ENCODE results near the gene S100P.
"Not testable (repeated sequence)": the region's sequence is repeated elsewhere in the genome, so short reads cannot be mapped to it uniquely, and the experiment has no call there.

Gene S100P

DNA sequence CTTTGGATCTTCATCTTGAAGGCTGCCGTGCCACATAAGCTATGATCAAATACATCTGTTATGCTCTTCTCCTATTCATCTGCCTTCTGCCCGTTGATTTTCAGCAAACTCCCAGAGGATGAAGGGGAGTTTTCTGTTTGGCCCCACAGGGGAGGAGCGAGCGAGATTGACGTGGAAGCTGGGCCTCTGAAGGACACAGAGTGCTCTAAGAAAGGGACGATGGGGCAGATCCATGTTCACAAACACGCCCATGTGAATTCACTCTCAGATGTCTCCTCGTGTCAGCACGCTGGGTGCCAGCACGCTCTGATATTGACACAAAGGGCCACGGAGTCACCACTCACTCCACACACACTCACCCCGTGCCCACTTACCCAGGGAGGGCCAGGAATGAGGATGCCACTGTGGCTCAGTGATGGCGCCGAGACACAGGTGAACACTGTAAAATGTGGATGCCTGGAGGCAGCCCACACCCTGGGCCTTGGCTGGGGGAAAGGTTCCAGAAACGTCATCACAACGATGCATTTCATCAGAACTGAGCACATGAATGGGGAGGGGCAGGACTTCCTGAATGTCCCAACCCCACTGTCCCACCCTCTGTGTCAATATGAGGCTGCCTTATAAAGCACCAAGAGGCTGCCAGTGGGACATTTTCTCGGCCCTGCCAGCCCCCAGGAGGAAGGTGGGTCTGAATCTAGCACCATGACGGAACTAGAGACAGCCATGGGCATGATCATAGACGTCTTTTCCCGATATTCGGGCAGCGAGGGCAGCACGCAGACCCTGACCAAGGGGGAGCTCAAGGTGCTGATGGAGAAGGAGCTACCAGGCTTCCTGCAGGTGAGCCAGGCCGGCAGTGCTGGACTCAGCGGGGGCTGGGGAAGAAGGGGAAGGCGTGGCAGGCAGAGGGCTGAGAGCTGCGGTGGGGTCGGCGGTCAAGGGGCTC, at the start of gene S100P:
TSS of gene S100P (plus strand) at position 648 of the 946 bp plus-strand sequence. CDS start at position 703, 55 bp downstream.
- no peaks in the 10 kb centered on the region for H3K36me3 ChIP-seq (ENCODE audit: control insufficient read depth in 2 of 2, insufficient read depth in 2 of 2, low read length in 2 of 2)
- peaks cover 8% of the 10 kb centered on the region for H3K4me1 ChIP-seq (ENCODE audit: control insufficient read depth, insufficient read depth, low read length)
- H3K9ac ChIP-seq (ENCODE audit: low read length in 2 of 2), result no peak within 1 kb of the TSS
- H3K9me3 ChIP-seq (ENCODE audit: control insufficient read depth in 2 of 2, low read length in 2 of 2), result no peaks in the 10 kb centered on the region
- H3K27ac ChIP-seq (ENCODE audit: low read length), result no peak within 1 kb of the TSS
- no peaks in the 10 kb centered on the region for H3K27me3 ChIP-seq (ENCODE audit: control insufficient read depth in 1 of 2, insufficient read depth in 2 of 2, low read length in 2 of 2)
- no peak within 1 kb of the TSS for H3K4me3 ChIP-seq (ENCODE audit: low read length in 2 of 2)

DNA sequence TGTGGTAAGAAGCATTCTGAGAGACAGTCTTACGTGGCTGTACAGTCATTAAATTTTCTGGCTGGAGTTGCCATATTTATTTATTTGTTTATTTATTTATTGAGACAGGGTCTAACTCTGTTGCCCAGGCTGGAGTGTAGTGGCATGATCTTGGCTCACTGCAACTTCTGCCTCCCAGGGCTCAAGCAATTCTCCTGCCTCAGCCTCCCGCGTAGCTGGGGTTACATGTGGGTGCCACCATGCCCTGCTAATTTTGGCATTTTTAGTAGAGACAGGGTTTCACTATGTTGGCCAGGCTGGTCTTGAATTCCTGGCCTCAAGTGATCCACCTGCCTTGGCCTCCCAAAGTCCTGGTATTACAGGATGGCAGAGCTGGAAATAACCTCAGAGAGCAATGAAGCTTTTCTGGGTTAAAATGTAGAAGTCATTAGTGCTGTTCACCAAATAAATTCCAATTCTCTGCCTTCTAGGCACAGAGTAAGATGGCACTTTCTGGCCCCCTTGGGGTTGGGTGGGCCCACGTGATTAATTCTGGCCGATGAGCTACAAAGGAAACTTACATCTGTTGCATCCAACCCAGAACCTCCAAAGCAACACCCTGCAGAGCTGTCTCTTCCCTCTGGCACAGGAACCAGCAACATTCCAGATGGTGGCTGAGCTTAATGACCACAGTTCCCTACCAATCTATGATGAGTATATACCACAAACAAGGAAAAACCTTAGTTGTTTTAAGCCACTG, 48.7 kb upstream of the S100P start:
- peak overlapping the region; percentile 41 for H3K27ac ChIP-seq (ENCODE audit: low read length)
- no peak overlapping the region for H3K4me3 ChIP-seq (ENCODE audit: low read length in 2 of 2)
- peaks cover 18% of the 10 kb centered on the region for H3K4me1 ChIP-seq (ENCODE audit: control insufficient read depth, insufficient read depth, low read length)
- no peak overlapping the region for H3K9ac ChIP-seq (ENCODE audit: low read length in 2 of 2)
- H3K27me3 ChIP-seq (ENCODE audit: control insufficient read depth in 1 of 2, insufficient read depth in 2 of 2, low read length in 2 of 2), result no peaks in the 10 kb centered on the region
- peaks cover 13 to 16% of the 10 kb centered on the region in 2 donors for H3K36me3 ChIP-seq (ENCODE audit: control insufficient read depth in 2 of 2, insufficient read depth in 2 of 2, low read length in 2 of 2)
- no peaks in the 10 kb centered on the region for H3K9me3 ChIP-seq (ENCODE audit: control insufficient read depth in 2 of 2, low read length in 2 of 2)

DNA sequence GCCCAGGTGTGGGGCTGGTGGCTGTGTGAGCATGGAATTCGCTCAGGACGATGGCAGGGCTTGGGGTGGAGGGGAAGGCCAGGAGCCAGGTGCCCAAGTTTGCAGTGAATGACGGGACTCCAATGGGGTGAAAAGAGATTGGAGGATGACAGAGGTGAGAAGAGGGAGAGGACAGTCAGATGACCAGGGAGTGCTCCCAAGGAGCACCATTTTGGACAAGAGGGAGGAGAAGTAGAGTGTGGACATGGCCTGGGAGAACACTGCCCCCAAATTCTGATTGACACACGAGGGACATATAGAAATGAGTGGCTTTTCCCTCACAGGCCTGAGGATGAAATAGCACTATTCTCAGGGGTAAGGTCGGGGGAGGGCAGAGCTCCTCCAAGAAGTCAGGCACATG, 46.5 kb upstream of the S100P start:
- no peaks in the 10 kb centered on the region for H3K27me3 ChIP-seq (ENCODE audit: control insufficient read depth in 1 of 2, insufficient read depth in 2 of 2, low read length in 2 of 2)
- no peak overlapping the region for H3K27ac ChIP-seq (ENCODE audit: low read length)
- no peak overlapping the region for H3K9ac ChIP-seq (ENCODE audit: low read length in 2 of 2)
- H3K4me1 ChIP-seq (ENCODE audit: control insufficient read depth, insufficient read depth, low read length), result peaks cover 9% of the 10 kb centered on the region
- H3K9me3 ChIP-seq (ENCODE audit: control insufficient read depth in 2 of 2, low read length in 2 of 2), result no peaks in the 10 kb centered on the region
- H3K4me3 ChIP-seq (ENCODE audit: low read length in 2 of 2), result no peak overlapping the region
- H3K36me3 ChIP-seq (ENCODE audit: control insufficient read depth in 2 of 2, insufficient read depth in 2 of 2, low read length in 2 of 2), result peaks cover 10 to 14% of the 10 kb centered on the region in 2 donors

DNA sequence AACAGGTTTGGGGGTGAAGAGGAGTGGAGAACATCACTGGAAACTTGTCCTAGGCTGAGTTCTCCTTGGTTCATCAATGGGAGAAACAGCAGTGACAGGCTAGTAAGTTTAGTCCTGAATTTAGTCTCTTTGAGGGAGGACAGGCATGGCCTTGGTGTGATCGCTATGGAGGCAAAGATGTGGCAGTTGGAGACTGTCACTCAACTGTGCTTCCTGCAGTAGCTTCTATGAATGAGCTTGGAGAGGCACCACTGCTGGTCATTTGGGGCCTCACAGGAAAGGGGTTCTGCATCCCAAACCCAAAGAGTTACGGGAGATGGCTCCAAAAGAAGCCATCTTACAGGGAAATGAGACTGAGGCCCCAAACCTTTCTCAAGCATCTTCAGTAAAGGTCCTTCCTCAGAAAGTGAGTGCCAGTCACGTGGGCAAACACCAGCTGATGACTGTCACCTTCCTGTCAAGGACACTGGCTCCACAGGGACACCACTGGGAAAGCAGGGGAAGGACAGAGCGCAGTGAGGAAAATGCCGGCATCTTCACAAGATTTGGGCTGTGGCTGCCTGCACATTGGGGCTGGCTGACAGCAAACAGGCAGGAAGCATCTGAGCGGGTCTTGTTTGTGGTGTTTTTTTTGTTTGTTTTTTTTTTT, 46.0 kb upstream of the S100P start:
- Histone ChIP-seq H3K27ac (ENCODE audit: low read length) (no peak overlapping the region), H3K27me3 (ENCODE audit: control insufficient read depth in 1 of 2, insufficient read depth in 2 of 2, low read length in 2 of 2) (no peaks in the 10 kb centered on the region), H3K9ac (ENCODE audit: low read length in 2 of 2) (no peak overlapping the region), H3K4me3 (ENCODE audit: low read length in 2 of 2) (no peak overlapping the region), H3K36me3 (ENCODE audit: control insufficient read depth in 2 of 2, insufficient read depth in 2 of 2, low read length in 2 of 2) (peaks cover 7 to 9% of the 10 kb centered on the region in 2 donors), H3K9me3 (ENCODE audit: control insufficient read depth in 2 of 2, low read length in 2 of 2) (no peaks in the 10 kb centered on the region), H3K4me1 (ENCODE audit: control insufficient read depth, insufficient read depth, low read length) (peaks cover 6% of the 10 kb centered on the region)

DNA sequence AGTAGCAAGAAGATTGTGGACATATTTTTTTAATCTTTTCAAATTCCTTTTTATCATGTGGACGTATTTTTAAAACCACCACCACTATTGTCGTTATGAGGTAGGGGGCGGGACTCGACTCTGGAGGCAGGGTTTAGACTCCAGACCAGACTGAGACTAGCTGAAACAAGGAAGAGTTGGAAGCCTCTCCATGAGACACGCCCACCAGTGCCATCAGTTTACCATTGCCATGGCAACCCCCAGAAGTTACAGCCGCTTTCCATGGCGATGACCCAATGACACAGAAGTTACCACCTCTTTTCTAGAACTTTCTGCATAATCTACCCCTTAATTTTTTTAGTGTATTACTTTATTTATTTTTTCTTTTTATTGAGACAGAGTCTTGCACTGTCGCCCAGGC, 44.5 kb upstream of the S100P start:
- Histone ChIP-seq H3K4me3 (ENCODE audit: low read length in 2 of 2) (no peak overlapping the region), H3K36me3 (ENCODE audit: control insufficient read depth in 2 of 2, insufficient read depth in 2 of 2, low read length in 2 of 2) (no peaks in the 10 kb centered on the region), H3K9ac (ENCODE audit: low read length in 2 of 2) (no peak overlapping the region), H3K27ac (ENCODE audit: low read length) (no peak overlapping the region), H3K4me1 (ENCODE audit: control insufficient read depth, insufficient read depth, low read length) (no peaks in the 10 kb centered on the region), H3K27me3 (ENCODE audit: control insufficient read depth in 1 of 2, insufficient read depth in 2 of 2, low read length in 2 of 2) (no peaks in the 10 kb centered on the region), H3K9me3 (ENCODE audit: control insufficient read depth in 2 of 2, low read length in 2 of 2) (no peaks in the 10 kb centered on the region)

DNA sequence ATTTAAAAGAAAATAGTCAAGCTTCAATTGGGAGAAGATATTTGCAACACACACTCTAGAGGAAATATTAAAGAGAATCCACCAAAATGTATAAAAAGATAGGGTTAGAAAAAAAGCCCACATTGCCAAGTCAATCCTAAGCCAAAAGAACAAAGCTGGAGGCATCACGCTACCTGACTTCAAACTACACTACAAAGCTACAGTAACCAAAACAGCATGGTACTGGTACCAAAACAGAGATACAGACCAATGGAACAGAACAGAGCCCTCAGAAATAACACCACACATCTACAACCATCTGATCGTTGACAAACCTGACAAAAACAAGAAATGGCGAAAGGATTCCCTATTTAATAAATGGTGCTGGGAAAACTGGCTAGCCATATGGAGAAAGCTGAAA, 39.5 kb upstream of the S100P start:
- H3K9me3 ChIP-seq (ENCODE audit: control insufficient read depth in 2 of 2, low read length in 2 of 2); H3K36me3 ChIP-seq (ENCODE audit: control insufficient read depth in 2 of 2, insufficient read depth in 2 of 2, low read length in 2 of 2); H3K4me3 ChIP-seq (ENCODE audit: low read length in 2 of 2); H3K27me3 ChIP-seq (ENCODE audit: control insufficient read depth in 1 of 2, insufficient read depth in 2 of 2, low read length in 2 of 2); H3K9ac ChIP-seq (ENCODE audit: low read length in 2 of 2); H3K27ac ChIP-seq (ENCODE audit: low read length); H3K4me1 ChIP-seq (ENCODE audit: control insufficient read depth, insufficient read depth, low read length): not testable (repeated sequence)

DNA sequence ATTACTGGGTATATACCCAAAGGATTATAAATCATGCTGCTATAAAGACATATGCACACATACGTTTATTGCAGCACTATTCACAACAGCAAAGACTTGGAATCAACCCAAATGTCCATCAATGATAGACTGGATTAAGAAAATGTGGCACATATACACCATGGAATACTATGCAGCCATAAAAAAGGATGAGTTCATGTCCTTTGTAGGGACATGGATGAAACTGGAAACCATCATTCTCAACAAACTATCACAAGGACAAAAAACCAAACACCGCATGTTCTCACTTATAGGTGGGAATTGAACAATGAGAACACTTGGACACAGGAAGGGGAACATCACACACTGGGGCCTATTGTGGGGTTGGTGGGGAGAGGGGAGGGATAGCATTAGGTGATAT, 38.4 kb upstream of the S100P start:
- not testable (repeated sequence) for H3K27me3 ChIP-seq (ENCODE audit: control insufficient read depth in 1 of 2, insufficient read depth in 2 of 2, low read length in 2 of 2); H3K9me3 ChIP-seq (ENCODE audit: control insufficient read depth in 2 of 2, low read length in 2 of 2); H3K36me3 ChIP-seq (ENCODE audit: control insufficient read depth in 2 of 2, insufficient read depth in 2 of 2, low read length in 2 of 2); H3K4me3 ChIP-seq (ENCODE audit: low read length in 2 of 2); H3K27ac ChIP-seq (ENCODE audit: low read length); H3K9ac ChIP-seq (ENCODE audit: low read length in 2 of 2)
- peaks cover 11% of the 10 kb centered on the region for H3K4me1 ChIP-seq (ENCODE audit: control insufficient read depth, insufficient read depth, low read length)

DNA sequence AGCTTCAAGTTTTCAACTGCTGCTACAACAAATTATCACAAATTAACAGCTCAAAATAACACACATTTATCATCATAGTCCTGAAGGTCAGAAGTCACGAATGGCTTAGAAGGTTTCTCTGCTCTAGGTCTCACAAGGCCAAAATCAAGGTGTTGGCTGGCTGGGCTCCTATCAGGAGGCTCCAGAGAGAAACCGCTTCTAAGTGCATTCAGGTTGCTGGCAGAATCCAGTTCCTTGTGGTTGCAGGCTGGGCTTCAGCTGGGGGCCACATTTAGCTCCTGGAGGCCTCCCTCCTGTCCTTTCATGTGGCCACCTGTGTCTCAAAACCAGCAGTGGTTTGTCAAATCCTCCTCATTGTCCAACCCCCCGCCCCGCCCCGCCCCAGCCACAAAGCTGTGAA, 37.8 kb upstream of the S100P start:
- no peaks in the 10 kb centered on the region for H3K36me3 ChIP-seq (ENCODE audit: control insufficient read depth in 2 of 2, insufficient read depth in 2 of 2, low read length in 2 of 2)
- H3K4me1 ChIP-seq (ENCODE audit: control insufficient read depth, insufficient read depth, low read length), result peaks cover 11% of the 10 kb centered on the region
- no peaks in the 10 kb centered on the region for H3K27me3 ChIP-seq (ENCODE audit: control insufficient read depth in 1 of 2, insufficient read depth in 2 of 2, low read length in 2 of 2)
- no peak overlapping the region for H3K4me3 ChIP-seq (ENCODE audit: low read length in 2 of 2)
- no peak overlapping the region for H3K27ac ChIP-seq (ENCODE audit: low read length)
- no peak overlapping the region for H3K9ac ChIP-seq (ENCODE audit: low read length in 2 of 2)
- H3K9me3 ChIP-seq (ENCODE audit: control insufficient read depth in 2 of 2, low read length in 2 of 2), result no peaks in the 10 kb centered on the region

DNA sequence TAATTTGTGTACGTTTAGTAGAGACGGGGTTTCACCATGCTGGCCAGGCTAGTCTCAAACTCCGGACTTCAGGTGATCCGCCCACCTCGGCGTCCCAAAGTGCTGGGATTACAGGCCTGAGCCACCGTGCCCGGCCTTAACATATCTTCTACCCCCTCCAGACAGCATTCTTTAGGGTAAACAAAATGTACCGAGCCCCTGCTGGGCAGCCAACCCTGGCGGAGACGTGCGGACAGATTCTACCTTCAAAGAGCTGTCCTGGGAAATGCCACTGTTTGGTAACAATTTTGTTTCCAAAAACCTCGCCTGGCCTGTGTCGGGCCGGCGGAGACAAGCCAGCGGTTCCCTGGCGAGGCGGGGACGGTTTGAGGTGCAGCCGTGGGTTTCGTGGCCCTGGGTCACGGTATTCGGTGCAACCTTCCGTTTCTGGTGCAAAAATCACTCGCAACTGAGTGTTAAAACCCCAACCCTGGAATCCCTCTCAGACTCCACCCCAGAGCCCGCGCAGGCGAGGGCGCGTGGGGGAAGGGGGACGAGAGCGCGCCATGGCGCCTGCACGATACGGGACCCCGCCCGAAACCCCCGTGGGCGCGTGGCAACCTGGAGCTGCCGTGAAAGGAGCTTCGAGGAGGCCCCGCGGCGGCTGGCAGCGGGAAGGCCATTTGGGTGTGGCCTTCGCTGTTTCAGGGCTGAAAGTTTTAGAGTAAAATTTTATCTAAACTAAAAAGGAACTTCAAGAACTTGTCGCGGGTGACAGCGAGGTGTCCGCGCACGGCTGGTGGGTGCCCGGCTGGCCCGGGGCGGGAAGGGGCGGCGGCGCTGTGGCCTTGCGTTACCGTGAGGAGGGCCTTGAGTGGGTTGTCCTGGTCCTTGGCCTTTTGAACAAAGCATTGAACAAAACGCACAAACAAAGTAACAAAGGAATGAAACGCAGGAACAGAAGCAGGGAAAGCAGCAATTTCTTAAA, 36.2 kb upstream of the S100P start:
- H3K9ac ChIP-seq (ENCODE audit: low read length in 2 of 2), result no peak overlapping the region
- no peaks in the 10 kb centered on the region for H3K36me3 ChIP-seq (ENCODE audit: control insufficient read depth in 2 of 2, insufficient read depth in 2 of 2, low read length in 2 of 2)
- no peak overlapping the region for H3K27ac ChIP-seq (ENCODE audit: low read length)
- no peaks in the 10 kb centered on the region for H3K9me3 ChIP-seq (ENCODE audit: control insufficient read depth in 2 of 2, low read length in 2 of 2)
- no peaks in the 10 kb centered on the region for H3K27me3 ChIP-seq (ENCODE audit: control insufficient read depth in 1 of 2, insufficient read depth in 2 of 2, low read length in 2 of 2)
- peaks cover 11% of the 10 kb centered on the region for H3K4me1 ChIP-seq (ENCODE audit: control insufficient read depth, insufficient read depth, low read length)
- no peak overlapping the region for H3K4me3 ChIP-seq (ENCODE audit: low read length in 2 of 2)

DNA sequence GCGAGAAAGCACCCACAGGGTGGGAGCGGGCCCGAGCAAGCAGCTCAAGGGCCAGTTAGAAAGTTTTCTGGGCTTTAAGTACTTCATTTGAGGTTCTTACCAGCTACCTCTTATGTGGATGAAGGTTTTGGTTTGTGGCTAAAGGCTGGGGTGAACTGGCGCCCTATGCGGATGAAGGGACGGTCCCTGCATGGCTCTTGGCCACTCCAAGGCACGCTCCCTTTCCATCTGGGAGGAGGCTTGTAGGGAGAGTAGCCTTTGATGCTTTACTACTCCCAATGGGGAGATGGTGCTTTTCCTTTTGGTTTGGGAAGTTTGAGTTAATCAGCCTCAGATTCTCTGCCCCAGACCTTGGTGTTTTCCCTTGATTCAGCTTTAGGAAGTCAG, 35.5 kb upstream of the S100P start:
- H3K27ac ChIP-seq (ENCODE audit: low read length), result peak overlapping the region; percentile 18
- peak overlapping the region; percentile 56 to 65 for H3K4me3 ChIP-seq (ENCODE audit: low read length in 2 of 2)
- no peaks in the 10 kb centered on the region for H3K9me3 ChIP-seq (ENCODE audit: control insufficient read depth in 2 of 2, low read length in 2 of 2)
- peaks cover 11% of the 10 kb centered on the region for H3K4me1 ChIP-seq (ENCODE audit: control insufficient read depth, insufficient read depth, low read length)
- peak overlapping the region in 1 of 2 donors; percentile 61 for H3K9ac ChIP-seq (ENCODE audit: low read length in 2 of 2)
- no peaks in the 10 kb centered on the region for H3K36me3 ChIP-seq (ENCODE audit: control insufficient read depth in 2 of 2, insufficient read depth in 2 of 2, low read length in 2 of 2)
- H3K27me3 ChIP-seq (ENCODE audit: control insufficient read depth in 1 of 2, insufficient read depth in 2 of 2, low read length in 2 of 2), result no peaks in the 10 kb centered on the region
